CD4-positive, alpha-beta T cell (primary cell): ENCODE results near the gene DDI2. TPM values are rescaled to one million over a fixed set of nuclear protein-coding genes. Genes with fewer than 3 reads are reported as not detected.
"Not testable (repeated sequence)": the region's sequence is repeated elsewhere in the genome, so short reads cannot be mapped to it uniquely, and the experiment has no call there.

Experiments
- ATAC-seq: fragments of 200-7000 bp; cut with Tn5 transposase; one replicate; pipeline ENCODE4 v1.10.0; 2022; ENCODE audit warnings: mild to moderate bottlenecking; ENCODE audit not compliant: poor library complexity
- CTCF ChIA-PET: fragments of 350-600 bp; sonication (Branson Sonifier 250); formaldehyde crosslinking; loops from one replicate; lab custom pipeline; 2021; ENCODE audit warnings: antibody characterized with exemption, inconsistent platforms; lab: Charles Lee
- POLR2A ChIA-PET: fragments of 350-600 bp; sonication (Branson Sonifier 250); formaldehyde crosslinking; loops from one replicate; lab custom pipeline; 2021; ENCODE audit warnings: antibody characterized with exemption, inconsistent platforms; lab: Charles Lee
- DNase-seq, 14 experiments: peaks; one replicate each; pipeline ENCODE4 v3.0.0-alpha.2; 2013 to 2020; ENCODE audit warnings: mixed read lengths in 2 of 14
- H3K27ac ChIP-seq, 2 donors: one replicate each; pipeline versions ENCODE4 v1.5.1 to v1.7.0; 2013; ENCODE audit warnings: low read length in 2 of 2, low read depth in 1 of 2, mild to moderate bottlenecking in 1 of 2
- H3K27me3 ChIP-seq, 2 experiments: 1 replicate in 1 of 2; 2 replicates in 1 of 2; pipeline versions ENCODE4 v1.6.1 to v1.7.0; 2013; ENCODE audit warnings: low read length in 2 of 2, control low read depth in 1 of 2, mild to moderate bottlenecking in 1 of 2, moderate library complexity in 1 of 2; ENCODE audit not compliant: insufficient read depth in 2 of 2, control insufficient read depth in 1 of 2
- H3K36me3 ChIP-seq: one replicate; pipeline ENCODE4 v1.6.1; 2013; ENCODE audit warnings: low read length, control low read depth; ENCODE audit not compliant: insufficient read depth
- H3K4me1 ChIP-seq: one replicate; pipeline ENCODE4 v1.6.1; 2013; ENCODE audit warnings: low read length, control low read depth; ENCODE audit not compliant: insufficient read depth
- H3K4me3 ChIP-seq: one replicate; pipeline ENCODE4 v1.5.1; 2013; ENCODE audit warnings: mild to moderate bottlenecking, low read length, moderate library complexity
- H3K9me3 ChIP-seq, 2 experiments: 1 replicate in 1 of 2; 2 replicates in 1 of 2; pipeline versions ENCODE4 v1.6.1 to v1.7.0; 2013; ENCODE audit warnings: low read length in 2 of 2, mild to moderate bottlenecking in 2 of 2, control low read depth in 1 of 2, moderate library complexity in 1 of 2; ENCODE audit not compliant: control insufficient read depth in 1 of 2, insufficient read depth in 1 of 2
- H3K27ac Mint-ChIP-seq: one replicate; pipeline ENCODE4 v1.8.0; 2020; ENCODE audit warnings: mixed read lengths
- H3K27me3 Mint-ChIP-seq: one replicate; pipeline ENCODE4 v1.8.0; 2021; ENCODE audit warnings: mixed read lengths
- H3K36me3 Mint-ChIP-seq: one replicate; pipeline ENCODE4 v1.8.0; 2021; ENCODE audit warnings: low read depth, mixed read lengths
- H3K4me1 Mint-ChIP-seq: one replicate; pipeline ENCODE4 v1.8.0; 2021; ENCODE audit warnings: low read depth, mixed read lengths
- H3K4me3 Mint-ChIP-seq: one replicate; pipeline ENCODE4 v1.8.0; 2020; ENCODE audit warnings: mild to moderate bottlenecking, mixed read lengths
- H3K9me3 Mint-ChIP-seq: one replicate; pipeline ENCODE4 v1.8.0; 2020; ENCODE audit warnings: mixed read lengths
- intact Hi-C, 2 experiments: fragments of 100-400 bp; cut with DNase I in 1 of 2; cut with micrococcal nuclease in 1 of 2; formaldehyde crosslinking; loops; one replicate each; pipeline versions ENCODE4 v1.15.1 to v1.9.0; 2023 to 2025; cut with DNase I, micrococcal nuclease
- total RNA-seq, 174 experiments: library from RNA in 2 of 174; stranded (reverse) in 2 of 174; gene quantifications; one replicate each; pipeline ENCODE4 v1.2.3 and lab custom pipeline; 2021 to 2026
- TF ChIP-seq, protein P1 (sequence below): fragments of 200-600 bp; IDR thresholded peaks from one replicate; pipeline ENCODE4 v1.8.0; 2022; ENCODE audit warnings: antibody characterized with exemption, mild to moderate bottlenecking

Gene DDI2
- total RNA-seq, 2 experiments from 2014 or later = 24.2 to 29.9 TPM

DNA sequence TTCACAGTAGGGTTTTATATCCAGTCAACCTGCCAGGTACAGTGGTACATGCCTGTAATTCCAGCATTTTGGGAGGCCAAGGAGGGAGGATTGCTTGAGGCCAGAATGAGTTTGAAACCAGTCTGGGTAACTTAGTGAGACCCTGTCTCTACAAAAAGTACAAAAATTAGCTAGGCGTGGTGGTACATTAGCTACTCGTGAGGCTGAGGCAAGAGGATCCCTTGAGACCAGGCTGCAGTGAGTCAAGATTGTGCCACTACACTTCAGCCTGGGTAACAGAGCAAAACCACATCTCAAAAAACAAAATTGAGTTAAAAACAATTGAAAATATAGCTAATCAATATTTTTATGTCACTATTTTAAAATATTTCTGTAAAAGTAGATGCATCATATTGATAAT lies 33.2 kb downstream of the DDI2 start:
- ChIA-PET POLR2A (no interaction called here), CTCF (no interaction called here)

DNA sequence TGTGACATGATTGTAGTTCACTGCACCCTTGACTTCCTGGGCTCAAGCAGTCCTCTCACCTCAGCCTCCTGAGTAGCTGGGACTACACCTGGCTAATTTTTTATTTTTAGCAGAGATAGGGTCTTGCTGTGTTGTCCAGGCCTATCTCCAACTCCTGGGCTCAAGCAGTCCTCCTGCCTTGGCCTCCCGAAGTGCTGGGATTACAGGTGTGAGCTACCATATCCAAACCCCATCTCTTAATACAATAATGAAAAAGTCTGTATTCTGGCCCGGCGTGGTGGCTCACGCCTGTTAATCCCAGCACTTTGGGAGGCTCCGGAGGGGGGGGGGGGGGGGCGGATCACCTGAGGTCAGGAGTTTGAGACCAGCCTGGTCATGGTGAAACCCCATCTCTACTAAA lies 34.9 kb downstream of the DDI2 start:
- peaks cover 71% of the 10 kb centered on the region for H3K36me3 ChIP-seq
- POLR2A ChIA-PET, ATAC-seq, intact Hi-C loops, H3K4me1 Mint-ChIP-seq, H3K27me3 Mint-ChIP-seq, H3K4me3 ChIP-seq, H3K4me3 Mint-ChIP-seq, H3K27ac Mint-ChIP-seq, DNase-seq, H3K9me3 Mint-ChIP-seq, H3K9me3 ChIP-seq, CTCF ChIA-PET, H3K27ac ChIP-seq, H3K4me1 ChIP-seq, H3K27me3 ChIP-seq: not testable (repeated sequence)
- peaks cover 84% of the 10 kb centered on the region for H3K36me3 Mint-ChIP-seq

More for the DNA sequence above, 33.2 kb downstream of the DDI2 start:
- Histone ChIP-seq H3K4me1 (no peaks in the 10 kb centered on the region), H3K36me3 (peaks cover 63% of the 10 kb centered on the region), H3K27me3 (no peaks in the 10 kb centered on the region), H3K9me3 (no peaks in the 10 kb centered on the region), H3K4me3 (no peak overlapping the region), H3K27ac (no peak overlapping the region)
- H3K4me3 Mint-ChIP-seq = no peak overlapping the region
- H3K36me3 Mint-ChIP-seq = peaks cover 85% of the 10 kb centered on the region
- DNase-seq (no peak), ATAC-seq (no peak)
- intact Hi-C loops = no loop called here
- no peak overlapping the region for H3K27ac Mint-ChIP-seq
- TF ChIP-seq, protein P1, sequence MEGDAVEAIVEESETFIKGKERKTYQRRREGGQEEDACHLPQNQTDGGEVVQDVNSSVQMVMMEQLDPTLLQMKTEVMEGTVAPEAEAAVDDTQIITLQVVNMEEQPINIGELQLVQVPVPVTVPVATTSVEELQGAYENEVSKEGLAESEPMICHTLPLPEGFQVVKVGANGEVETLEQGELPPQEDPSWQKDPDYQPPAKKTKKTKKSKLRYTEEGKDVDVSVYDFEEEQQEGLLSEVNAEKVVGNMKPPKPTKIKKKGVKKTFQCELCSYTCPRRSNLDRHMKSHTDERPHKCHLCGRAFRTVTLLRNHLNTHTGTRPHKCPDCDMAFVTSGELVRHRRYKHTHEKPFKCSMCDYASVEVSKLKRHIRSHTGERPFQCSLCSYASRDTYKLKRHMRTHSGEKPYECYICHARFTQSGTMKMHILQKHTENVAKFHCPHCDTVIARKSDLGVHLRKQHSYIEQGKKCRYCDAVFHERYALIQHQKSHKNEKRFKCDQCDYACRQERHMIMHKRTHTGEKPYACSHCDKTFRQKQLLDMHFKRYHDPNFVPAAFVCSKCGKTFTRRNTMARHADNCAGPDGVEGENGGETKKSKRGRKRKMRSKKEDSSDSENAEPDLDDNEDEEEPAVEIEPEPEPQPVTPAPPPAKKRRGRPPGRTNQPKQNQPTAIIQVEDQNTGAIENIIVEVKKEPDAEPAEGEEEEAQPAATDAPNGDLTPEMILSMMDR = no peak
- no peaks in the 10 kb centered on the region for H3K27me3 Mint-ChIP-seq
- peaks cover 9% of the 10 kb centered on the region for H3K4me1 Mint-ChIP-seq
- no peaks in the 10 kb centered on the region for H3K9me3 Mint-ChIP-seq

DNA sequence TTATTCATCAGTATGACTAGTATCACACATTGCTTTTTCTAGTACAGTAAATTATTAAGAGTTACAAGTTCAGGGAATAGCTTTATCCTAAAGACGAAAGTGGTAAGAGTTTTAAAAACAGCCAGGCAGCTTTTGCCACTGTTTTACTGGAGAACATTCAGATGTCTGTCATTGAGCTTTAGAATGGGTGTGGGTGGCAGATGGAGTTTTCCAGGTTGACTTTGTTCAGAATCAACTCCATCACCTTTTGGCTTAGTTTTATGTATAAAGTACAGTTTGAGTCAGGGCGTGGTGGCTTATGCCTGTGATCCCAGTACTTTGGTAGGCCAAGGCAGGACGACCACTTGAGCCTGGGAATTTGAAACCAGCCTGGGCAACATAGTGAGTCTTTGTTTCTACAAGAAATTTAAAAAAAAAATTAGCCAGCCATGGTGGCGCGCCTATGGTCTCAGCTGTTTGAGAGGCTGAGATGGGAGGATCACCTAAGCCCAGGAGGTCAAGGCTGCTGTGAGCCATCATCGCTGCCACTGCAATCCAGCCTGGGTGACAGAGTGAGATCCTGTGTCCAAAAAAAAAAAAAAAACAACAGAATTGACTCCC lies 36.9 kb downstream of the DDI2 start:
- no peak overlapping the region for H3K27ac ChIP-seq
- ATAC-seq (no peak), DNase-seq (no peak)
- no peaks in the 10 kb centered on the region for H3K4me1 ChIP-seq
- CTCF ChIA-PET = interaction anchor here (0.8 to 0.9 kb wide), 2 partner anchors 12 to 22 kb away, joined by 3 to 4 read pairs; no protein-coding TSS in a partner anchor
- no peaks in the 10 kb centered on the region for H3K9me3 ChIP-seq
- Mint-ChIP-seq H3K27ac (no peak overlapping the region), H3K4me3 (no peak overlapping the region), H3K27me3 (no peaks in the 10 kb centered on the region), H3K9me3 (no peaks in the 10 kb centered on the region), H3K4me1 (no peaks in the 10 kb centered on the region), H3K36me3 (peaks cover 80% of the 10 kb centered on the region)
- H3K27me3 ChIP-seq = no peaks in the 10 kb centered on the region
- POLR2A ChIA-PET = interaction anchor here (1.5 kb wide), 1 partner anchor 31 kb away, joined by 5 read pairs; the partner anchor contains the start of gene PLEKHM2
- peaks cover 68% of the 10 kb centered on the region for H3K36me3 ChIP-seq
- intact Hi-C loops = no loop called here
- no peak overlapping the region for H3K4me3 ChIP-seq
- TF ChIP-seq, protein P1 = no peak

DNA sequence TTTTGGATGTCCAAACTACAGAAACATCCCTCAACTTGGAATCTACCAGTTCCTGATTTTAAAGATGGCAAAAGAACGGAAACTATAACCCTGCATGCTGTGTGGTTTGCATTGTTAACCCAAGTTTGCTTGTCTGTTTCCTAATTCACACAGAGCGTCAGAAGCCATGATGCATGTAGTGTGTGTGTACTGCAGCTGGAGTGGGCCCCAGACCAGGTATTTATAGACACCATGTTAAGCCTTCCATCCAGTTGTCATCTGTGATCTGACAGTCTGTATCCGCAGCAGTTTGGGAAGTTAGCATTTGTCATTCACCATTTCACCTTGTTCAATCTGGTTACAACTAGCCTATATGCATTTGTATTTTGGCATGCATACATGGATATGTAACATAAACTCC lies 39.2 kb downstream of the DDI2 start:
- no peaks in the 10 kb centered on the region for H3K27me3 Mint-ChIP-seq
- H3K36me3 ChIP-seq = peaks cover 73% of the 10 kb centered on the region
- peaks cover 84% of the 10 kb centered on the region for H3K36me3 Mint-ChIP-seq
- no peaks in the 10 kb centered on the region for H3K9me3 ChIP-seq
- ChIA-PET POLR2A (no interaction called here), CTCF (no interaction called here)
- TF ChIP-seq, protein P1 = no peak
- intact Hi-C loops = no loop called here
- no peak overlapping the region for H3K27ac Mint-ChIP-seq
- ATAC-seq (no peak), DNase-seq (no peak)
- no peaks in the 10 kb centered on the region for H3K9me3 Mint-ChIP-seq
- no peaks in the 10 kb centered on the region for H3K27me3 ChIP-seq
- H3K4me3 Mint-ChIP-seq = no peak overlapping the region
- no peaks in the 10 kb centered on the region for H3K4me1 Mint-ChIP-seq
- H3K4me3 ChIP-seq = no peak overlapping the region
- H3K27ac ChIP-seq = no peak overlapping the region
- H3K4me1 ChIP-seq = no peaks in the 10 kb centered on the region
